Mesothelial cell of epicardium (in vitro differentiated cells): ENCODE results near the gene CASK. TPM values are rescaled to one million over a fixed set of nuclear protein-coding genes. Genes with fewer than 3 reads are reported as not detected.
A peak's percentile ranks its signal among the peaks of the same experiment; 100 is the strongest.

Experiments used
- DNase-seq, 2 experiments: peaks; one replicate each; pipeline ENCODE4 v3.0.0; 2021; ENCODE audit warnings: low spot score in 2 of 2; ENCODE audit not compliant: unreplicated experiment in 2 of 2
- H3K27ac Mint-ChIP-seq: 2 replicates; pipeline ENCODE4 v1.8.0; 2021; ENCODE audit warnings: mixed read lengths
- H3K27me3 Mint-ChIP-seq: 2 replicates; pipeline ENCODE4 v1.8.0; 2021; ENCODE audit warnings: low read depth, mixed read lengths
- H3K36me3 Mint-ChIP-seq: 2 replicates; pipeline ENCODE4 v1.8.0; 2021; ENCODE audit warnings: mixed read lengths
- H3K4me1 Mint-ChIP-seq: 2 replicates; pipeline ENCODE4 v1.8.0; 2021; ENCODE audit warnings: mixed read lengths
- H3K4me3 Mint-ChIP-seq: 2 replicates; pipeline ENCODE4 v1.8.0; 2021; ENCODE audit warnings: mild to moderate bottlenecking, moderate library complexity, mixed read lengths
- H3K9me3 Mint-ChIP-seq: 2 replicates; pipeline ENCODE4 v1.8.0; 2021; ENCODE audit warnings: mixed read lengths
- total RNA-seq: library from RNA; stranded (reverse); gene quantifications from 3 replicates; pipeline ENCODE4 v1.2.1, GENCODE V29; 2021
- TF ChIP-seq, protein P1 (sequence below): fragments of 200-600 bp; sonication (generic); IDR thresholded peaks from one replicate; pipeline ENCODE4 v1.5.0; 2021; ENCODE audit warnings: antibody characterized with exemption; ENCODE audit not compliant: unreplicated experiment

CASK gene
- total RNA-seq, 1 donor from 2014 or later: 70.3 TPM

DNA sequence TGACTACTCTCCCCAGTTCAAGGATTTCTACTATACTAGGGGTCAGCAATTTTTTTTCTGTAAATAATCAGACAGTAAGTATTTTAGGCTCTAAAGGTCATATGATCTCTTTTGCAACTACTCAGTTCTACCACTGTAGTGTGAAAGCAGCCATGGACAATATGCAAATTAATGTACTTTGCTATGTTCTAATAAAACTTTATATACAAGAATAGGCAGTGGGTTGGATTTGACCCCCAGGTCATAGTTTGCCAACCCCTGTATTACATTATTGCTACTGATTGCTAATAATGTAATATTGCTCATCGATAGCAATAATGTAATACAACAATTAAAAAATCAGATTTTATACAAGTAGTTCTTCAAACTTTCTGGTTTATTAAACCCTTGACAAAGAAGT is 293.8 kb downstream of the CASK start:
- no peak for DNase-seq
- TF ChIP-seq, protein P1, sequence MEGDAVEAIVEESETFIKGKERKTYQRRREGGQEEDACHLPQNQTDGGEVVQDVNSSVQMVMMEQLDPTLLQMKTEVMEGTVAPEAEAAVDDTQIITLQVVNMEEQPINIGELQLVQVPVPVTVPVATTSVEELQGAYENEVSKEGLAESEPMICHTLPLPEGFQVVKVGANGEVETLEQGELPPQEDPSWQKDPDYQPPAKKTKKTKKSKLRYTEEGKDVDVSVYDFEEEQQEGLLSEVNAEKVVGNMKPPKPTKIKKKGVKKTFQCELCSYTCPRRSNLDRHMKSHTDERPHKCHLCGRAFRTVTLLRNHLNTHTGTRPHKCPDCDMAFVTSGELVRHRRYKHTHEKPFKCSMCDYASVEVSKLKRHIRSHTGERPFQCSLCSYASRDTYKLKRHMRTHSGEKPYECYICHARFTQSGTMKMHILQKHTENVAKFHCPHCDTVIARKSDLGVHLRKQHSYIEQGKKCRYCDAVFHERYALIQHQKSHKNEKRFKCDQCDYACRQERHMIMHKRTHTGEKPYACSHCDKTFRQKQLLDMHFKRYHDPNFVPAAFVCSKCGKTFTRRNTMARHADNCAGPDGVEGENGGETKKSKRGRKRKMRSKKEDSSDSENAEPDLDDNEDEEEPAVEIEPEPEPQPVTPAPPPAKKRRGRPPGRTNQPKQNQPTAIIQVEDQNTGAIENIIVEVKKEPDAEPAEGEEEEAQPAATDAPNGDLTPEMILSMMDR: no peak
- H3K27ac Mint-ChIP-seq: no peak overlapping the region
- peaks cover 10% of the 10 kb centered on the region for H3K36me3 Mint-ChIP-seq
- no peak overlapping the region for H3K4me3 Mint-ChIP-seq
- no peaks in the 10 kb centered on the region for H3K27me3 Mint-ChIP-seq
- H3K9me3 Mint-ChIP-seq: peaks cover 9% of the 10 kb centered on the region
- no peaks in the 10 kb centered on the region for H3K4me1 Mint-ChIP-seq

DNA sequence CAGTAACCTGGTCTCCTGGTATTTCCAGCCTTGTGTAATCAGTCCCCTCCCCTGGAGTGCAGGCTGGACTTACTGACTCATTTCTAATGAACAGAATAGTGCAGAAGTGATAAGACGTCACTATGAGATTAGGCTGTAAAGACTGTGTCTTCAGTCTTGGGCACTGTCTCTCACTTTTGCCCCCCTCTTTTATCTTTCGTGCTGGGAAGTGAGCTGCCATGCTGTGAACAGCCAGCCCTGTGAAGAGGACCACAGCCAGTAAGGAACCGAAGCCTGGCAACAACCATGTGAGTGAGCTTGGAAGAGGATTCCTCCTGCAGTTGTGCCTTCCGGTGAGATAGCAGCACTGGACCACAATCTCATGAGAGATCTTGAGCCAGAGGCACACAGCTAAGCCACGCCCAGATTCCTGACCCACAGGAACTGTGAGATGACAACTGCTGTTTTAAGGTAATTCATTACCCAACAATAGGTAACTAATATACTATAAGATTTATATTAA is 302.1 kb downstream of the CASK start:
- TF ChIP-seq, protein P1: no peak
- H3K36me3 Mint-ChIP-seq: peaks cover 14% of the 10 kb centered on the region
- no peak overlapping the region for H3K4me3 Mint-ChIP-seq
- H3K4me1 Mint-ChIP-seq: peaks cover 10% of the 10 kb centered on the region
- H3K27me3 Mint-ChIP-seq: no peaks in the 10 kb centered on the region
- no peak for DNase-seq
- H3K9me3 Mint-ChIP-seq: peaks cover 16% of the 10 kb centered on the region
- H3K27ac Mint-ChIP-seq: peak overlapping the region; percentile 64

DNA sequence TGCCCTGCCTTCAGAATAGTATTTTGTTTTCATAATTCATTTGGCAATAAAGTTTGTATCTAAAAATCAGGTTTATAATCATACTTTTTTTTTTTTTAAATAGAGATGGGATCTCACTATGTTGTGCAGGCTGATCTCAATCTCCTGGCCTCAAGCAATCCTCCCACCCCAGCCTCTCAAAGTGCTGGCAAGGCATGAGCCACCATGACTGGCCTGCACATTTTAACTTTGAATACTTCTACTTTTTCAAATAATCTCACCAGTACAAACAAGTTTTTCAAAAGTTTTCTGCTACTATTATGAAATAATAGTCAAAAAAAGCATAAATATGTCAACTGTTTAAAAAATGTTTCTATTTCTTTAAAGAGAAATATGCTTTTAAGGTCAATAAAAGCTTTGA is 304.1 kb downstream of the CASK start:
- TF ChIP-seq, protein P1: no peak
- Mint-ChIP-seq H3K27ac (no peak overlapping the region), H3K4me1 (peaks cover 10% of the 10 kb centered on the region), H3K27me3 (no peaks in the 10 kb centered on the region), H3K36me3 (peaks cover 3% of the 10 kb centered on the region), H3K9me3 (peaks cover 6% of the 10 kb centered on the region), H3K4me3 (no peak overlapping the region)
- no peak for DNase-seq

DNA sequence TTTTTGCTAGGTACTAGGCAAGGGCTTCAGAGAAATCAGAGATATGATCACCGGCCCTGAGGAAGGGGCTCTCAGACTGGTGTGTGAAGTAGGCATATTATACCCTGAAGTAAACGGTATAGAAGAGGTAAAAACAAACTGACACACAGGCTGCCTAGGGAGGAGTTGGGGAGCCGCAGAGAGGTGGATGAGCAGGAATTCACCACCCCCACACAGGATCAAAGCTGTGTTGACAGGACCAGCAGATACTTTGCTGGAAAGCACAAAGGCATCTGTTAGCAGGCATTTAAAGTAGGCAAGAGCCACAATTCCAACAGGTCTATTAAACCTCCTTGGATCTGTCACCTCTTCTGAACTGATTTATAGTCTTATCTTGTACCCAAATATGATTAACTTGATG is 306.4 kb downstream of the CASK start:
- H3K4me3 Mint-ChIP-seq: no peak overlapping the region
- H3K9me3 Mint-ChIP-seq: peaks cover 6% of the 10 kb centered on the region
- H3K27ac Mint-ChIP-seq: no peak overlapping the region
- H3K36me3 Mint-ChIP-seq: no peaks in the 10 kb centered on the region
- H3K27me3 Mint-ChIP-seq: no peaks in the 10 kb centered on the region
- TF ChIP-seq, protein P1: no peak
- peaks cover 10% of the 10 kb centered on the region for H3K4me1 Mint-ChIP-seq
- no peak for DNase-seq

DNA sequence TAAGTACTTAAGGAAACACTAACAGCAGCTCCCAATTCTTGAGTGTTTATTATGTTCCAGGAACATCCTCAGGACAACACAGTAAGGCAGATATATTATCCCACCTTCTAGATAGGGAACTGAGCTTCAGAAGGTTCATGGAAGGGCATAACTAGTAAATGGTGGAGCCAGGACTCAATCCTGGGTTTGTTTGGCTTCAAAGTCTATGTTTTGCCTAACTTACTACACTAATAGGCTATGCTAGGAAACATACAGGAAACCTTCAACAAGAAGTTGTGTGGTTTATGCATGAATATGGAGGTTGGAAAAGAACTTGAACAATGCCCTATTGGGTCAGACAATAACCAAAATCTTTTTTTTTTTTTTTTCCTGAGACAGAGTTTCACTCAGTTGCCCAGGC is 307.1 kb downstream of the CASK start:
- Mint-ChIP-seq H3K4me1 (peaks cover 8% of the 10 kb centered on the region), H3K36me3 (no peaks in the 10 kb centered on the region), H3K27ac (no peak overlapping the region), H3K27me3 (no peaks in the 10 kb centered on the region), H3K4me3 (no peak overlapping the region), H3K9me3 (peaks cover 6% of the 10 kb centered on the region)
- TF ChIP-seq, protein P1: no peak
- no peak for DNase-seq

DNA sequence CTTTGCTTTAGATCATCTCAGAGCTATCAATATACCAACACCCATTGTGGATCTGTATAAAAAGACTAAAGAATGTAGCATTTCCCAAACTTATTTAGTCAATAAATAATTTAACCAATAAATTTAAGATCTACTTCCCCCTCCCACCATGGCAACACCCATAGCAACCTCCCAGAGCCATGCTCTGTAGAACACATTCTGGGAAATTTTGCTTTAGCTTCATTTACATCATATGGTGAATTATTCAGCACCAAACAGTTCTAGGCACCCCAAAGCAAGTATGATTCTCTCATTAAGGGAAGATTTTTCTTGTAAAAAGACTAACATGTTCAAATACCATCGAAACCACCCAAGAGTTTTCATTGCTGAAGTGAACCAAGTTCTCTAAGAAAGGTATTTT is 315.1 kb downstream of the CASK start:
- TF ChIP-seq, protein P1: no peak
- Mint-ChIP-seq H3K36me3 (peaks cover 7% of the 10 kb centered on the region), H3K27ac (no peak overlapping the region), H3K4me3 (no peak overlapping the region), H3K9me3 (peaks cover 12% of the 10 kb centered on the region), H3K27me3 (no peaks in the 10 kb centered on the region), H3K4me1 (no peaks in the 10 kb centered on the region)
- no peak for DNase-seq
